ENCODE results near the gene UBE3B. TPM values are rescaled to one million over a fixed set of nuclear protein-coding genes. Genes with fewer than 3 reads are reported as not detected.

The UBE3B gene
- polyA plus RNA-seq, 3 donors = 14.4 to 25.9 (median 18.2) TPM

GRCh38 chr12:109559200-109559505 is 81.7 kb downstream of the UBE3B start:
- H3K27ac ChIP-seq (ENCODE audit: low read depth in 1 of 2, low read length in 2 of 2) = no peak overlapping the region
- no peak overlapping the region for H3K4me2 ChIP-seq (replicated peaks; ENCODE audit: extremely low read depth, low read length, poor library complexity, severe bottlenecking)
- no peak overlapping the region for H3K9ac ChIP-seq (ENCODE audit: insufficient read depth, low read length, poor library complexity, severe bottlenecking)
- peaks cover 0 to 8% of the 10 kb centered on the region in 2 donors for H3K36me3 ChIP-seq (replicated peaks in 1 of 2; ENCODE audit: control insufficient read depth in 1 of 2, insufficient read depth in 2 of 2, low read length in 2 of 2)
- no peaks in the 10 kb centered on the region for H3K4me1 ChIP-seq (ENCODE audit: control insufficient read depth in 1 of 2, insufficient read depth in 2 of 2, low read length in 2 of 2)
- no peaks in the 10 kb centered on the region for H3K79me2 ChIP-seq (ENCODE audit: insufficient read depth, low read length)
- no peaks in the 10 kb centered on the region for H4K20me1 ChIP-seq (ENCODE audit: insufficient read depth, low read length)
- H2AFZ ChIP-seq (ENCODE audit: insufficient read depth, low read depth, low read length, poor library complexity, severe bottlenecking) = no peak overlapping the region
- Mint-ChIP-seq H3K36me3 (peaks cover 12 to 17% of the 10 kb centered on the region in 2 donors), H3K4me1 (no peaks in the 10 kb centered on the region), H3K27ac (no peak overlapping the region), H3K9me3 (peaks cover 10 to 14% (median 13%) of the 10 kb centered on the region in 7 donors), H3K4me3 (no peak overlapping the region), H3K27me3 (ENCODE audit: low read depth in 3 of 3) (peaks cover 0 to 10% (median 1%) of the 10 kb centered on the region in 3 donors)
- peaks cover 0 to 15% of the 10 kb centered on the region in 2 donors for H3K9me3 ChIP-seq (replicated peaks in 1 of 2; ENCODE audit: control insufficient read depth in 1 of 2, insufficient read depth in 1 of 2, low read length in 2 of 2)
- no peak for TF ChIP-seq CTCF (IDR thresholded peaks at IDR 0.05)
- no peaks in the 10 kb centered on the region for H3K27me3 ChIP-seq (ENCODE audit: control insufficient read depth in 2 of 2, insufficient read depth in 2 of 2, low read length in 2 of 2)
- WGBS (ENCODE audit: insufficient coverage) = no CpG with 5 or more reads among the region's 6 CpGs
- no peak for DNase-seq
- intact Hi-C loops (cut with micrococcal nuclease) = no loop called here
- H3K4me3 ChIP-seq (replicated peaks in 1 of 3; ENCODE audit: low read depth in 2 of 3, low read length in 3 of 3) = no peak overlapping the region

- peaks cover 12 to 20% of the 10 kb centered on the region in 2 donors for H3K36me3 Mint-ChIP-seq
Measured at GRCh38 chr12:109559601-109560000, 82.2 kb downstream of the UBE3B start.

More at GRCh38 chr12:109559601-109560000, 82.2 kb downstream of the UBE3B start:
- H3K9me3 Mint-ChIP-seq = peaks cover 10 to 14% (median 13%) of the 10 kb centered on the region in 7 donors
- Histone ChIP-seq H3K9ac (ENCODE audit: insufficient read depth, low read length, poor library complexity, severe bottlenecking) (no peak overlapping the region), H3K79me2 (ENCODE audit: insufficient read depth, low read length) (no peaks in the 10 kb centered on the region), H3K36me3 (replicated peaks in 1 of 2; ENCODE audit: control insufficient read depth in 1 of 2, insufficient read depth in 2 of 2, low read length in 2 of 2) (peaks cover 0 to 10% of the 10 kb centered on the region in 2 donors), H3K27me3 (ENCODE audit: control insufficient read depth in 2 of 2, insufficient read depth in 2 of 2, low read length in 2 of 2) (no peaks in the 10 kb centered on the region), H3K27ac (ENCODE audit: low read depth in 1 of 2, low read length in 2 of 2) (no peak overlapping the region), H3K4me1 (ENCODE audit: control insufficient read depth in 1 of 2, insufficient read depth in 2 of 2, low read length in 2 of 2) (no peaks in the 10 kb centered on the region), H3K9me3 (replicated peaks in 1 of 2; ENCODE audit: control insufficient read depth in 1 of 2, insufficient read depth in 1 of 2, low read length in 2 of 2) (peaks cover 0 to 15% of the 10 kb centered on the region in 2 donors), H3K4me2 (replicated peaks; ENCODE audit: extremely low read depth, low read length, poor library complexity, severe bottlenecking) (no peak overlapping the region), H2AFZ (ENCODE audit: insufficient read depth, low read depth, low read length, poor library complexity, severe bottlenecking) (no peak overlapping the region), H4K20me1 (ENCODE audit: insufficient read depth, low read length) (no peaks in the 10 kb centered on the region), H3K4me3 (replicated peaks in 1 of 3; ENCODE audit: low read depth in 2 of 3, low read length in 3 of 3) (no peak overlapping the region)
- WGBS (ENCODE audit: insufficient coverage) = 97% methylated on average over 8 of the region's 10 CpGs
- intact Hi-C loops (cut with micrococcal nuclease) = no loop called here
- H3K27me3 Mint-ChIP-seq (ENCODE audit: low read depth in 3 of 3) = peaks cover 0 to 9% (median 0%) of the 10 kb centered on the region in 3 donors
- no peak for TF ChIP-seq CTCF (IDR thresholded peaks at IDR 0.05)
- H3K4me3 Mint-ChIP-seq = no peak overlapping the region
- no peaks in the 10 kb centered on the region for H3K4me1 Mint-ChIP-seq
- peak overlapping the region in 1 of 7 donors; percentile 58 for H3K27ac Mint-ChIP-seq
- DNase-seq = no peak

All from CD14-positive monocyte (primary cell).